K562 (cell line): ENCODE results near the gene TNFAIP8L2. TPM values are rescaled to one million over a fixed set of nuclear protein-coding genes. Genes with fewer than 3 reads are reported as not detected.

Experiments used
- BRCA1 ChIP-seq, 2 experiments: fragments of 450-650 bp in 1 of 2; sonication (generic) in 1 of 2; formaldehyde crosslinking in 1 of 2; IDR thresholded peaks; 2 replicates each; pipeline versions ENCODE4 v1.5.0 to v1.6.1; 2017 to 2020; ENCODE audit warnings: mild to moderate bottlenecking in 1 of 2, missing genetic modification reagents in 1 of 2
- C11orf30 ChIP-seq: fragments of 450-650 bp; IDR thresholded peaks from 2 replicates; pipeline ENCODE4 v1.6.1; 2016; ENCODE audit warnings: low read depth, mild to moderate bottlenecking
- CBFB ChIP-seq: sonication (generic); formaldehyde crosslinking; IDR thresholded peaks from 2 replicates; pipeline ENCODE4 v1.4.0; 2020; ENCODE audit warnings: mild to moderate bottlenecking, missing genetic modification reagents
- CC2D1A ChIP-seq: fragments of 450-650 bp; IDR thresholded peaks from 2 replicates; pipeline ENCODE4 v1.6.1; 2017; ENCODE audit warnings: mild to moderate bottlenecking
- CREM ChIP-seq: IDR thresholded peaks from 2 replicates; pipeline ENCODE4 v1.6.1; 2014; ENCODE audit warnings: antibody characterized with exemption, low read depth
- EP300 ChIP-seq: IDR thresholded peaks from 2 replicates; pipeline ENCODE4 v1.6.1; 2012; ENCODE audit warnings: low read length, improper control_type of control experiment
- HSF4 ChIP-seq: fragments of 250-450 bp; sonication (Bioruptor Pico); IDR thresholded peaks from 2 replicates; pipeline ENCODE4 v2.1.2; 2022; ENCODE audit warnings: mild to moderate bottlenecking, moderate library complexity, borderline replicate concordance
- MTA2 ChIP-seq: fragments of 450-650 bp; IDR thresholded peaks from 2 replicates; pipeline ENCODE4 v1.6.1; 2016; ENCODE audit warnings: low read depth
- MTA3 ChIP-seq: fragments of 450-650 bp; formaldehyde crosslinking; IDR thresholded peaks from 2 replicates; pipeline ENCODE4 v1.6.1; 2017; ENCODE audit warnings: mild to moderate bottlenecking, borderline replicate concordance
- NFE2L1 ChIP-seq: fragments of 450-650 bp; IDR thresholded peaks from 2 replicates; pipeline ENCODE4 v1.6.1; 2016; ENCODE audit warnings: missing genetic modification characterization, low read depth, mild to moderate bottlenecking, missing compliant biosample characterization, moderate library complexity, borderline replicate concordance
- NFXL1 ChIP-seq: fragments of 450-650 bp; formaldehyde crosslinking; IDR thresholded peaks from 2 replicates; pipeline ENCODE4 v1.4.0; 2021; ENCODE audit warnings: mild to moderate bottlenecking
- PML ChIP-seq: IDR thresholded peaks from 2 replicates; pipeline ENCODE4 v1.6.1; 2012; ENCODE audit warnings: low read length, inconsistent platforms
- POLR2AphosphoS5 ChIP-seq: IDR thresholded peaks from 2 replicates; pipeline ENCODE4 v1.6.1; 2011; ENCODE audit warnings: mild to moderate bottlenecking, low read depth, low read length, moderate library complexity; ENCODE audit not compliant: control insufficient read depth, insufficient read depth
- TBP ChIP-seq: optimal IDR thresholded peaks from 2 replicates; pipeline ENCODE3; 2011; ENCODE audit warnings: low read depth, low read length, improper control_type of control experiment
- TOE1 ChIP-seq, 2 experiments: fragments of 450-650 bp in 1 of 2; sonication (generic) in 1 of 2; formaldehyde crosslinking in 1 of 2; IDR thresholded peaks; 2 replicates each; pipeline versions ENCODE4 v1.7.1 to v1.8.0; 2016 to 2022; ENCODE audit warnings: borderline replicate concordance in 2 of 2, mild to moderate bottlenecking in 2 of 2, antibody characterized with exemption in 1 of 2, inconsistent platforms in 1 of 2, low read depth in 1 of 2, missing genetic modification reagents in 1 of 2, moderate library complexity in 1 of 2
- ZBTB7A ChIP-seq: IDR thresholded peaks from 2 replicates; pipeline ENCODE4 v1.6.1; 2011; ENCODE audit warnings: low read depth, mild to moderate bottlenecking, low read length, moderate library complexity, borderline replicate concordance; ENCODE audit not compliant: control insufficient read depth
- ZFX ChIP-seq: sonication (generic); formaldehyde crosslinking; IDR thresholded peaks from 2 replicates; pipeline ENCODE4 v1.8.0; 2022; ENCODE audit warnings: mild to moderate bottlenecking, missing genetic modification reagents, moderate library complexity
- ZNF695 ChIP-seq: fragments of 450-650 bp; formaldehyde crosslinking; IDR thresholded peaks from 2 replicates; pipeline ENCODE4 v1.4.0; 2020; ENCODE audit warnings: mild to moderate bottlenecking, moderate library complexity
- polyA plus RNA-seq, 8 experiments: library from polyadenylated mRNA; depleted of rRNA in 4 of 8; stranded (reverse) in 5 of 8; unstranded in 3 of 8; fragments of >200 nt; fragmentation: Nextera tagmentation in 2 of 8; fragmentation: Illumina TruSeq in 1 of 8; extraction: Ambion mirVana in 2 of 8; extraction: Trizol in 1 of 8; gene quantifications; 2 replicates each; pipeline versions ENCODE4 v1.2.1 to v1.2.3, GENCODE V29; 2011 to 2014; ENCODE audit warnings: inconsistent platforms in 1 of 8, missing spikeins in 1 of 8
- total RNA-seq, 7 experiments: library from RNA; depleted of rRNA in 6 of 7; stranded (reverse); fragments of >200 nt in 6 of 7; fragmentation: Illumina TruSeq in 2 of 7; extraction: Trizol in 2 of 7; gene quantifications; 2 replicates each; pipeline versions ENCODE4 v1.2.1 to v1.2.3, GENCODE V29; 2011 to 2021; ENCODE audit warnings: low replicate concordance in 1 of 7
- TF ChIP-seq, protein P1 (sequence below): fragments of 200-800 bp; sonication (Bioruptor generic); IDR thresholded peaks from 2 replicates; pipeline ENCODE4 v1.6.1; 2017; ENCODE audit warnings: missing genetic modification characterization, missing compliant biosample characterization
- TF ChIP-seq, protein P2 (sequence below), 3 experiments: IDR thresholded peaks in 2 of 3; conservative IDR thresholded peaks in 1 of 3; 2 replicates each; pipeline ENCODE4 v1.5.1; 2011 to 2012; ENCODE audit warnings: low read length in 3 of 3, mild to moderate bottlenecking in 3 of 3, control low read depth in 2 of 3, improper control_type of control experiment in 1 of 3, inconsistent platforms in 1 of 3, low read depth in 1 of 3, mixed read lengths in 1 of 3, moderate library complexity in 1 of 3; ENCODE audit not compliant: insufficient read depth in 2 of 3

TNFAIP8L2 gene
- total and polyA plus RNA-seq, 9 of the 15 experiments (the other 6 are each of a cell fraction or from before 2014, with no cell fraction given), result 0.05 to 1.7 (median 0.52) TPM

DNA sequence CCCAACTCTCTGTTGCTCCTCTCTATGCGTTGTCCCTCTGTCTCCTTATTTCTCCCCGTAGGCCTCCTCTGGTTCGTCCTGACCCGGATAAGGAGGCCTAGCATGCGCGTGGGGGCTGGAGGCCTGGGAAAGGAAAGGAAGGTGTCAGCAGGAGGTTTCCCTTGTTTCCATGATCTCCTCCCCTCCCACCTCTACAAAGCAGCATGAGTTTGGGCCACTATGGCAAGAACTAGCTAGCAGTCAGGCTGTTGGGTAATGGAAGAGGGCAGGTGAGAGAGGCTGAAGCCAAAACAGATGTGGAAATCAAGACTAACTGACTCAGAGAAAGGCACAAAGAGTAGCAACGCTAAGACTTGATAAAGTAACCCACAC lies 9.3 kb upstream of the TNFAIP8L2 start (continued):
- no peak for TF ChIP-seq MTA3
- TF ChIP-seq ZFX (CRISPR knock-in tag), result 0 out of 2 replicates have a peak, but pooled peaks have one; percentile 67
- TF ChIP-seq NFXL1 (CRISPR knock-in tag), result no peak
- TF ChIP-seq ZBTB7A, result no peak
- TF ChIP-seq HSF4, result no peak
- TF ChIP-seq PML, result no peak
- no peak for TF ChIP-seq TBP
- no peak for TF ChIP-seq EP300
- TF ChIP-seq CC2D1A, result no peak
- TF ChIP-seq MTA2, result no peak
- TF ChIP-seq POLR2AphosphoS5, result no peak
- TF ChIP-seq, protein P1, sequence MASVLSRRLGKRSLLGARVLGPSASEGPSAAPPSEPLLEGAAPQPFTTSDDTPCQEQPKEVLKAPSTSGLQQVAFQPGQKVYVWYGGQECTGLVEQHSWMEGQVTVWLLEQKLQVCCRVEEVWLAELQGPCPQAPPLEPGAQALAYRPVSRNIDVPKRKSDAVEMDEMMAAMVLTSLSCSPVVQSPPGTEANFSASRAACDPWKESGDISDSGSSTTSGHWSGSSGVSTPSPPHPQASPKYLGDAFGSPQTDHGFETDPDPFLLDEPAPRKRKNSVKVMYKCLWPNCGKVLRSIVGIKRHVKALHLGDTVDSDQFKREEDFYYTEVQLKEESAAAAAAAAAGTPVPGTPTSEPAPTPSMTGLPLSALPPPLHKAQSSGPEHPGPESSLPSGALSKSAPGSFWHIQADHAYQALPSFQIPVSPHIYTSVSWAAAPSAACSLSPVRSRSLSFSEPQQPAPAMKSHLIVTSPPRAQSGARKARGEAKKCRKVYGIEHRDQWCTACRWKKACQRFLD (CRISPR knock-in tag), result 0 out of 2 replicates have a peak, but pooled peaks have one; percentile 37
- 0 out of 2 replicates have a peak, but pooled peaks have one; percentile 33 for TF ChIP-seq CBFB
- TF ChIP-seq, protein P2, sequence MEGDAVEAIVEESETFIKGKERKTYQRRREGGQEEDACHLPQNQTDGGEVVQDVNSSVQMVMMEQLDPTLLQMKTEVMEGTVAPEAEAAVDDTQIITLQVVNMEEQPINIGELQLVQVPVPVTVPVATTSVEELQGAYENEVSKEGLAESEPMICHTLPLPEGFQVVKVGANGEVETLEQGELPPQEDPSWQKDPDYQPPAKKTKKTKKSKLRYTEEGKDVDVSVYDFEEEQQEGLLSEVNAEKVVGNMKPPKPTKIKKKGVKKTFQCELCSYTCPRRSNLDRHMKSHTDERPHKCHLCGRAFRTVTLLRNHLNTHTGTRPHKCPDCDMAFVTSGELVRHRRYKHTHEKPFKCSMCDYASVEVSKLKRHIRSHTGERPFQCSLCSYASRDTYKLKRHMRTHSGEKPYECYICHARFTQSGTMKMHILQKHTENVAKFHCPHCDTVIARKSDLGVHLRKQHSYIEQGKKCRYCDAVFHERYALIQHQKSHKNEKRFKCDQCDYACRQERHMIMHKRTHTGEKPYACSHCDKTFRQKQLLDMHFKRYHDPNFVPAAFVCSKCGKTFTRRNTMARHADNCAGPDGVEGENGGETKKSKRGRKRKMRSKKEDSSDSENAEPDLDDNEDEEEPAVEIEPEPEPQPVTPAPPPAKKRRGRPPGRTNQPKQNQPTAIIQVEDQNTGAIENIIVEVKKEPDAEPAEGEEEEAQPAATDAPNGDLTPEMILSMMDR (IDR thresholded peaks at IDR 0.05 in 2 of 3, conservative IDR thresholded peaks at IDR 0.05 in 1 of 3; ENCODE audit: insufficient read depth in 2 of 3, low read depth in 1 of 3, low read length in 3 of 3), result no peak
- TF ChIP-seq TOE1 (IDR thresholded peaks at IDR 0.05; ENCODE audit: borderline replicate concordance), result no peak
- TF ChIP-seq TOE1 (CRISPR knock-in tag; IDR thresholded peaks at IDR 0.05; ENCODE audit: borderline replicate concordance, low read depth), result no peak
- no peak for TF ChIP-seq ZNF695 (CRISPR knock-in tag)
- TF ChIP-seq CREM, result no peak
- TF ChIP-seq NFE2L1 (tag), result no peak
- TF ChIP-seq C11orf30, result no peak
- no peak for TF ChIP-seq BRCA1 (IDR thresholded peaks at IDR 0.05)
- no peak for TF ChIP-seq BRCA1 (CRISPR knock-in tag; IDR thresholded peaks at IDR 0.05)
- TF ChIP-seq, all 486 proteins: peak for 12
